Keratinocyte (primary cell): ENCODE data around the gene UXS1. TPM values are rescaled to one million over a fixed set of nuclear protein-coding genes. Genes with fewer than 3 reads are reported as not detected.

Experiments
- DNase-seq: peaks from one replicate; pipeline ENCODE4 v3.0.0-alpha.2; 2011; ENCODE audit warnings: low read depth, missing footprints, low spot score
- FAIRE-seq: peaks from 2 replicates; lab custom pipeline; 2011; peaks lifted over from hg19 to GRCh38; lab: Jason Lieb, UNC
- H2AFZ ChIP-seq: 2 replicates; pipeline ENCODE4 v1.6.0; 2012; ENCODE audit warnings: low read length, control low read depth, inconsistent platforms; ENCODE audit not compliant: control insufficient read depth
- H3K27ac ChIP-seq: 2 replicates; pipeline ENCODE4 v1.5.1; 2011; ENCODE audit warnings: low read length; ENCODE audit not compliant: control insufficient read depth, insufficient read depth
- H3K27me3 ChIP-seq: 3 replicates; pipeline ENCODE4 v1.6.0; 2011; ENCODE audit warnings: low read length; ENCODE audit not compliant: control insufficient read depth, insufficient read depth; ENCODE audit errors: extremely low read depth
- H3K36me3 ChIP-seq, 2 experiments: 2 replicates in 1 of 2; 3 replicates in 1 of 2; pipeline ENCODE4 v1.5.1; 2011; ENCODE audit warnings: low read length in 2 of 2, mild to moderate bottlenecking in 1 of 2; ENCODE audit not compliant: control insufficient read depth in 2 of 2, insufficient read depth in 2 of 2; ENCODE audit errors: extremely low read depth in 1 of 2
- H3K4me1 ChIP-seq: 3 replicates; pipeline ENCODE4 v1.5.1; 2011; ENCODE audit warnings: low read length; ENCODE audit not compliant: control insufficient read depth, insufficient read depth; ENCODE audit errors: extremely low read depth
- H3K4me2 ChIP-seq: 3 replicates; pipeline ENCODE4 v1.6.0; 2011; ENCODE audit warnings: low read depth, low read length; ENCODE audit not compliant: control insufficient read depth, insufficient read depth; ENCODE audit errors: extremely low read depth
- H3K4me3 ChIP-seq, 3 experiments: fragments of 200-600 bp in 1 of 3; sonication (generic) in 1 of 3; 2 replicates in 2 of 3; 3 replicates in 1 of 3; pipeline ENCODE4 v1.5.1; 2011 to 2016; ENCODE audit warnings: low read length in 3 of 3, mild to moderate bottlenecking in 3 of 3, control low read depth in 2 of 3, inconsistent platforms in 1 of 3, low read depth in 1 of 3, mixed read lengths in 1 of 3, mixed run types in 1 of 3, moderate library complexity in 1 of 3; ENCODE audit not compliant: control insufficient read depth in 2 of 3, insufficient read depth in 2 of 3; ENCODE audit errors: extremely low read depth in 1 of 3
- H3K79me2 ChIP-seq: 2 replicates; pipeline ENCODE4 v1.6.0; 2012; ENCODE audit warnings: low read length; ENCODE audit not compliant: control insufficient read depth, insufficient read depth
- H3K9ac ChIP-seq: 3 replicates; pipeline ENCODE4 v1.6.0; 2011; ENCODE audit warnings: low read length; ENCODE audit not compliant: control insufficient read depth, insufficient read depth; ENCODE audit errors: extremely low read depth
- H3K9me1 ChIP-seq: 3 replicates; pipeline ENCODE4 v1.6.0; 2011; ENCODE audit warnings: low read length; ENCODE audit not compliant: control insufficient read depth, insufficient read depth; ENCODE audit errors: extremely low read depth
- H3K9me3 ChIP-seq: 2 replicates; pipeline ENCODE4 v1.5.1; 2012; ENCODE audit warnings: low read depth, low read length; ENCODE audit not compliant: control insufficient read depth
- H4K20me1 ChIP-seq: 3 replicates; pipeline ENCODE4 v1.6.0; 2011; ENCODE audit warnings: low read length; ENCODE audit not compliant: control insufficient read depth, insufficient read depth; ENCODE audit errors: extremely low read depth
- CTCF ChIP-seq, 3 experiments: IDR thresholded peaks in 1 of 3; conservative IDR thresholded peaks in 1 of 3; optimal IDR thresholded peaks in 1 of 3; 2 replicates in 2 of 3; 3 replicates in 1 of 3; pipeline versions ENCODE3 to v1.5.1; 2011; ENCODE audit warnings: low read length in 3 of 3, mild to moderate bottlenecking in 3 of 3, moderate library complexity in 2 of 3, control low read depth in 1 of 3, inconsistent platforms in 1 of 3; ENCODE audit not compliant: insufficient read depth in 2 of 3; ENCODE audit errors: extremely low read depth in 1 of 3
- EZH2 ChIP-seq: IDR thresholded peaks from one replicate; pipeline ENCODE4 v1.6.1; 2012; ENCODE audit warnings: inconsistent platforms, mild to moderate bottlenecking, low read length, moderate library complexity
- dilution Hi-C: fragments of 300-500 bp; cut with MboI; formaldehyde crosslinking; loops from one replicate; pipeline ENCODE4 v1.7.0; 2020; ENCODE audit warnings: low sequenced_read_pairs; ENCODE audit not compliant: extremely low pct_ligation_motif_present
- polyA plus RNA-seq, 5 experiments: library from polyadenylated mRNA; depleted of rRNA in 3 of 5; stranded (reverse) in 3 of 5; stranded (forward) in 1 of 5; unstranded in 1 of 5; fragments of >200 nt; gene quantifications; 1 replicate in 1 of 5; 2 replicates in 3 of 5; 3 replicates in 1 of 5; pipeline versions ENCODE4 v1.2.1 to v1.2.3, GENCODE V29; 2011 to 2012; ENCODE audit warnings: missing spikeins in 2 of 5, low read depth in 1 of 5, low replicate concordance in 1 of 5

The UXS1 gene
- polyA plus RNA-seq, 1 donor (not counting 4 experiments of a cell fraction or from before 2014, with no cell fraction given) = 43.5 TPM

GRCh38 chr2:106085181-106085940 lies 108.7 kb downstream of the UXS1 start:
- no peaks in the 10 kb centered on the region for H4K20me1 ChIP-seq
- FAIRE-seq = no peak

GRCh38 chr2:106080959-106081358 lies 113.1 kb downstream of the UXS1 start:
- dilution Hi-C loops = no loop called here
- H3K79me2 ChIP-seq = no peaks in the 10 kb centered on the region
- no peak overlapping the region for H3K4me2 ChIP-seq
- no peak overlapping the region for H3K4me3 ChIP-seq
- H3K9me3 ChIP-seq = no peaks in the 10 kb centered on the region
- no peaks in the 10 kb centered on the region for H3K27me3 ChIP-seq
- DNase-seq (no peak), FAIRE-seq (no peak)
- no peaks in the 10 kb centered on the region for H3K9me1 ChIP-seq
- no peak overlapping the region for H3K9ac ChIP-seq
- no peaks in the 10 kb centered on the region for H3K4me1 ChIP-seq
- H3K36me3 ChIP-seq = no peaks in the 10 kb centered on the region
- no peak overlapping the region for H3K27ac ChIP-seq
- no peak for TF ChIP-seq CTCF (optimal IDR thresholded peaks at IDR 0.05 in 1 of 3, IDR thresholded peaks at IDR 0.05 in 1 of 3, conservative IDR thresholded peaks at IDR 0.05 in 1 of 3; ENCODE audit: extremely low read depth in 1 of 3, insufficient read depth in 2 of 3, low read length in 3 of 3)
- TF ChIP-seq EZH2 = no peak
- H2AFZ ChIP-seq = no peak overlapping the region
- H4K20me1 ChIP-seq = no peaks in the 10 kb centered on the region

More at GRCh38 chr2:106085181-106085940, 108.7 kb downstream of the UXS1 start:
- dilution Hi-C loops = no loop called here
- H3K9me3 ChIP-seq = no peaks in the 10 kb centered on the region
- no peak overlapping the region for H3K27ac ChIP-seq
- H3K4me2 ChIP-seq = no peak overlapping the region
- no peaks in the 10 kb centered on the region for H3K9me1 ChIP-seq
- H3K4me3 ChIP-seq = no peak overlapping the region
- no peak for DNase-seq
- no peaks in the 10 kb centered on the region for H3K27me3 ChIP-seq
- H3K4me1 ChIP-seq = no peaks in the 10 kb centered on the region
- H3K9ac ChIP-seq = no peak overlapping the region
- no peaks in the 10 kb centered on the region for H3K36me3 ChIP-seq
- H2AFZ ChIP-seq = no peak overlapping the region
- H3K79me2 ChIP-seq = no peaks in the 10 kb centered on the region
- TF ChIP-seq EZH2 = no peak
- peak in 1 of 3 experiments; percentile 51 for TF ChIP-seq CTCF (optimal IDR thresholded peaks at IDR 0.05 in 1 of 3, IDR thresholded peaks at IDR 0.05 in 1 of 3, conservative IDR thresholded peaks at IDR 0.05 in 1 of 3; ENCODE audit: extremely low read depth in 1 of 3, insufficient read depth in 2 of 3, low read length in 3 of 3)
